ENCODE data around the gene MEMO1.
"Not testable (repeated sequence)": the region's sequence is repeated elsewhere in the genome, so short reads cannot be mapped to it uniquely, and the experiment has no call there.

MEMO1 gene

DNA sequence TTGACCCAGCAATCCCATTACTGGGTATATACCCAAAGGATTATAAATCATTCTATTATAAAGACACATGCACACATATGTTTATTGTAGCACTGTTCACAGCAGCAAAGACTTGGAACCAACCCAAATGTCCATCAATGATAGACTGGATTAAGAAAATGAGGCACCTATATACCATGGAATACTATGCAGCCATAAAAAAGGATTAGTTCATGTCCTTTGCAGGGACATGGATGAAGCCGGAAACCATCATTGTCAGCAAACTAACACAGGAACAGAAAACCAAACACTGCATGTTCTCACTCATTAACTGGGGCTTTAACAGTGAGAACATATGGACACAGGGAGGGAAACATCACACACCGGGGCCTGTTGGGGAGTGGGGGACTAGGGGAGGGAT lies 110.7 kb downstream of the MEMO1 start:
- DNase-seq: not testable (repeated sequence)

DNA sequence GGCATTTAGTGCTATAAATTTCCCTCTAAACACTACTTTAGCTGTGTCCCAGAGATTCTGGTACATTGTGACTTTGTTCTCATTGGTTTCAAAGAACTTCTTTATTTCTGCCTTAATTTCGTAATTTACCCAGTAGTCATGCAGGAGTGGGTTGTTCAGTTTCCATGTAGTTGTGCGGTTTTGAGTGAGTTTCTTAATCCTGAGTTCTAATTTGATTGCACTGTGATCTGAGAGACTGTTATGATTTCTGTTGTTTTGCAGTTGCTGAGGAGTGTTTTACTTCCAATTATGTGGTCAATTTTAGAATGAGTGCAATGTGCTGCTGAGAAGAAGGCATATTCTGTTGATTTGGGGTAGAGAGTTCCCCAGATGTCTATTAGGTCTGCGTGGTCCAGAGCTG lies 112.5 kb downstream of the MEMO1 start:
- DNase-seq: not testable (repeated sequence)

GRCh38 chr2:31897340-31897739 lies 113.5 kb downstream of the MEMO1 start:
- not testable (repeated sequence) for DNase-seq

GRCh38 chr2:31896293-31896692 lies 114.5 kb downstream of the MEMO1 start:
- DNase-seq: no peak

DNA sequence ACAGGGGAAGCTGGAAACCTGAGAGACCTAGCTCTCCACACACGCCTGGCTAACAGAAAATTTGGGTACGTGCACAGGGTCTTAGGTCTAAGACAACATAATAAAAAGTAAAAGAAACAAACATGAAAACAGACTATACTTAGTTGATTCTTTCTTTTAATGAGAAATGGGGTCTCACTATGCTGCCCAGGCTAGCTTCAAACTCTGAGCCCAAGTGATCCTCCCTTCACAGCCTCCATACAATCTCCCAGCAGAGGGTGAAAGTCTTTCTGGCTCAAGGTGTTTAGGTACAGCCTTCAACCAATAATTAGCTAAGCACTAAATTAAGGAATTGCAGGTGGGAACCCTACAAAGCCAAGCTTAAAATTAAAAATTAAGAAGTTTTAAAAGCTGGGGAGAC lies 116.2 kb downstream of the MEMO1 start:
- DNase-seq: no peak

DNA sequence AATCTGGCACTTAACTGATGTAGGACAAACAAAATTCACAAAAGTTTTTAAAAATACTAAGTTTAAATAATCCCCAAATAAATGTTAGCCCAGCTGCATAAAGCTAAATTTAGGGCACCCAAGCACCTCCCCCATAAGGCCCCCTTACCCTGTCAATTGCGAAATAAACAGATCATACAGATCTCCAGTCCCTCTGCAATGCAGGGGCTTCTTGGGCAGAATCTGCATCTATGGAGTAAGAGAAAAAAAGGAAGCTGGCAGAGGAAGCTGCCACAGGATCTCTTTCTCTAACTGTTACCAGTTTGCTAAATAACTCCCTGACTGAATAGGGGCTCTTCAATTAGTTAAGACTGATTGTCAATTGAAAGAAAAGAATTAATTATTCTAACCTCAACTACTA lies 117.7 kb downstream of the MEMO1 start:
- DNase-seq: no peak

DNA sequence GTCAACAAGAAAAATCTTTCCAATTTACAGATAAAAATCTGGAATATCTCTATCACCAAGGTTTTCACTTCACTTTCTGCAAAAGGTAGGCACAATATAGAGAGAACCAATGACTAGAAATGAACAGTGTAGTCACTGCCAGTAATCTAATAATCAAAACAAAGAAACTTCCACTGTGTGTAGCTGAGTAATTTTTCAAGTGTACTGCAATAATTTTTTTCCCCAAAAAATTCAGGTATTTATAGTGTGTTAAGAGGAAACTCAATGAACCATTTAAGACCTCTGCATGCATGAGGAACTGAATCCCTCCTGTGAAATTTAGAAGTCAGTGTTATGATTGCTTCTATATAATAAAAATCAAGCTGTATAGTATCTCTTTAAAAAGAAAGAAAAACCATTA lies 121.8 kb downstream of the MEMO1 start:
- DNase-seq: no peak

GRCh38 chr2:31888550-31888949 lies 122.3 kb downstream of the MEMO1 start:
- no peak for DNase-seq

DNA sequence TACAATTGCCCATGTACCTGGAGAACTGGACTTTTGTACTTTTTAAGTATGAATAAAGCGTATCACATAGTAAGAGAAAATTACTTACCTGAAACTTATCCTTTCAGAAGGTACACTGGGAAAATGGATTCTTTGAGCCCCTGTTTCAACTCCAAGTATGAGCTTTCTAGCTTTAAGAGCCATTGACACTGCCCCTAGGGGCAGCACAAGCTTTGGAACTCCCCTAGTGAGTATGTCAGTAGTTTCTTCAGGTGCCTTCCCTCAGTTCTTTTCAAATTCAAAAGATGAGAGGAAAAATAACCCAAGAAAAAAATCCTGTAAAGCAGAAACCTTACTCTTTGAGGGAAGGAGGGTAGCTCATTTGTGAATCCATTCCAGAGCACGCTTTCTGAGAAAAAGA lies 124.1 kb downstream of the MEMO1 start:
- no peak for DNase-seq

GRCh38 chr2:31877008-31877407 lies 133.8 kb downstream of the MEMO1 start:
- peak; percentile 9 for DNase-seq

DNA sequence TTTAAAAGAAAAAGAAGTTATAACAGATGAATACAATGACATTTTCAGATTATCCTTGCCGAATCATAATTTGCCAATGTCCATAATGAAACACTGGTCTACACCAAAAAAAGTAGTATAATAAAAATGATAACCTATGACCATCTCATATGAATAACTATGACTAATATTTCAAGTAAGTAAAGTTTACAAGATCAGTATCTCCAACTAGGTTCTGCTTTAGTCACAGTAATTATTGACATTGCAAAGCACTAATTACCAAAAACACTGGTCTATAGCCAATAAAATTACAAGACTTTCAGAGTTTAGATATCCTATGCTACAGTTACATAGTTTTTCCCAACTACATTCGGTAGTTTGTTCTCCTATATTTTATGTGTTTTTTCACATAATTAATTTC lies 136.7 kb downstream of the MEMO1 start:
- DNase-seq: no peak

DNA sequence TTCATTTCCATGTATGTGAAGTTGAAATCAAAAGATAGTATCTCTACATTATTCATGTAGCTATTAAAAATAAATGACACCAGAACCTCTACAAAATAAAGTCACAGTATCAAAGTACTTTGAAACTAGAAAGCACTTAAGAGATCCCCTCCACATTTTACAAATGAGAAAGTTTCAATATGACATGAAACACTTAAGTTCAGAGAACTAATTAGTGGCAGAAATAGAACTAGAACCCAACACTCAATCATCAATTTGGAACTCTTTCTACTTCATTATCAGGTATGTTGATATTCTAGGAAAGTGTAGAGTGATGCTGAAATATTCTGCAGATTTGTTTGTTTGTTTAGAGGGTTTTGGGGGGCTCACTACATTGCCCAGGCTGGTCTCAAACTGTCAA lies 145.6 kb downstream of the MEMO1 start:
- no peak for DNase-seq

GRCh38 chr2:31863867-31864266 lies 146.9 kb downstream of the MEMO1 start:
- DNase-seq: no peak

GRCh38 chr2:31863015-31863656 lies 147.7 kb downstream of the MEMO1 start:
- DNase-seq: not testable (repeated sequence)

DNA sequence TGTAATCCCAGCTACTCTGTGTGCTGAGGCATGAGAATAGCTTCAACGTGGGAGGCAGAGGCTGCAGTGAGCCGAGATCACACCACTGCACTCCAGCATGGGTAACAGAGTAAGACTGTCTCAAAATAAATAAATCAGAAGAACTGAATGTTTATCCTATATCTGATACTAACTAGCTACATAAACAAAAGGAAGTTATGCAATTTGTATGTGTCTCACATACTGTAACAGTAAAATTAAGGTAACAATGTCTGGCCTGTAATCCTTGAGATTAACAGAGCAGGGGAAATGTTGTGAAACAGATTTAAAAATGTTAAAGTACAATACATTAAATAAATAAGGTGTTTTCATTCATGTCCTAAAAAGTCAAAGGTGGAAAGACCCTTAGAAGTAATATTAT lies 150.8 kb downstream of the MEMO1 start:
- no peak for DNase-seq

DNA sequence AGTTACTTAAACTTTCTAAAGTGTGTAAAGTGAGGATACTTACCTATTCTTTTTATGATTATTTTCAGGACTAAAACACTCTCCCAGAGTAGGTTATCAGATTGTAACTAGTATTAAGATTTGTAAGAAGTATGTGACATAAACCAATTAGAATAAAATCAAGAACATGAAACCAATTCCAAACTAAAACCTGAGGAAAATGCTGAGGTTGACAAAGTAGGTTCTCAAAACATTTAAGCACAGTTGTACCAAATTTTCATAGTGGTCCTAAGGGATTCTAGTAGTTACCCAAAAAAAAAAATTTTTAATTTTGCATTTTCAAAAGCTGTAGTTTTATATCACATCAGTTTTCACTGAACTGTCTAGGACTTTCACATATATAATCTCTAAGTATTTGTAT lies 157.3 kb downstream of the MEMO1 start:
- DNase-seq: no peak

- DNase-seq: not testable (repeated sequence)
Observed at GRCh38 chr2:31842150-31842549, 168.7 kb downstream of the MEMO1 start.

GRCh38 chr2:31835450-31835849 lies 175.4 kb downstream of the MEMO1 start:
- DNase-seq: no peak

DNA sequence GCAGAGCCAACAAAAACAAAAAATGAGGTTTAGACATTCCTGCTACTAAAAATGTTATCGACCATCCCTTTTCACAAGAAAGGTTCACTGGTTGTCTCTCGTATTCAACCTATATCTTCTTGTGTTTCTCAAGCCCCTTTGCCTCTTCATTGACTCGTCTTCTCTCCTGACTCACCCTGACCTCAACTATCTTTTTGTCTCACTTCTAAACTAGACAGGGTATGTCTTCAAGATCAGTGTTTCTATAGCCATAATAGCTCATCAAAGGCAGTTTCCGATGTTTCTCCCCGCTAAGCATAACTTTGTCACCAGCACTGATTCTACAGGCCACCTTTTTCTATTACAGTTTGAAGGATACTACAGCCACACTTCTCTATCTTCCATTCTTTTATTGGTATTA lies 178.4 kb downstream of the MEMO1 start:
- DNase-seq: no peak

DNA sequence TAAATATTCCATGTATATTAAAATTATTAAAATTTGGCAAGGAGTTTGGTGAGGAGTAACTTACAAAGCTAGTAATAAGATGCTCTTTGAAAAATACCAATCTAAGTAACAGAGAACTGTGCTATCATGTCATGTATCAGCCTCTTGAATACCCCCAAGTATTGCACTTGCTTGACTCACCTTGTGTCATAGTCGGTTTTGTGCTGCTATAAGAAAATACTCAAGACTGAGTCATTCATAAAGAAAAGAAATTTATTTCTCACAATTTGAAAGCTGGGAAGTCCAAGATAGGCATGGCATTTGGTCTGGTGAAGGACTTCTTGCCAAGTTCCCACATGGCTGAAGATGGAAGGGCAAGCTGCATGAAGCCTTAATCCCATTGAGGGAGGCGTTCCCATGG lies 179.2 kb downstream of the MEMO1 start:
- DNase-seq: peak; percentile 39

DNA sequence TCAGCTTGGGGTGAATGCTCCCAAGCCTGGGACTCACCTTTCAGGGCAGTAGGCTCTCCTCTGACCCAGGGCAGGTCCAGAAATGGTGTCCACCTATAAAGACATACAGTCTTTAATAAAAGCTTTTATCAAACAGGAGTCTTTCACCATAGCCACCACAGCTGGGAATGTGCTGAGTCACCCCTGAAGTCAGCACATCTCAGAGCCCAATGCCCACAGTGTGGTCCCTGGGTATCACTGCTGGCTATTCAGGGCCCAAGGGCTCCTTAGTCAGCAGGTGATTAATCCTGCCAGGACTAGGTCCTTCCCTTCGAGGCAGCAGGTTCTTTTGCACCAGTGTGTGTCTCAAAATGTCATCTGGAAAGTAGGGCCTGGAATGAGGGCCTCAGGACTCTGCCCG lies 181.9 kb downstream of the MEMO1 start:
- peak; percentile 58 for DNase-seq

- no peak for DNase-seq
Observed at GRCh38 chr2:31823558-31823957, 187.2 kb downstream of the MEMO1 start.

DNA sequence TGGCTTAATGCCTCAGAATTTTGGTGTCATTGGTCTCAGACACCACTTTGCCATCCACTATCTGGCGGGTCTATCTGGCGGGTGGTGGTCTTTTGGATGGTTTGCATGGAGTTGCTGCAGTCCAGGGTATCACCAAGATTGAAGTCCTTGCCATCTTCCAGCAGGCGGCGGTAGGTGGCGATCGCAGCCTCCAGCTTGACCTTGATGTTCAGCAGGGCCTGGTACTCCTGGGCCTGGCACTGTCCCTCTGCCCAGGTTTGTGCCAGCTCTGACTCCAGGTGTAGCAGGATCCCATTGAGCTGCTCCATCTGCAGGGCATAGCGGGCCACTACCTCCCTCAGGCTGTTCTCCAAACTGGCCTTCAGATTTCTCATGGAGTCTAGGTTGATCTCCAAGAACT lies 188.2 kb downstream of the MEMO1 start:
- DNase-seq: no peak

Measured in NCI-H226 (cell line).